Stimulated activated CD8-positive, alpha-beta memory T cell treated with anti-CD3 and anti-CD28 coated beads, Interleukin-7, amount 100 ng/mL, for 1 hour (primary cell): ENCODE results near the gene SUSD3.

ENCODE experiments used
- DNase-seq, 2 donors: peaks; one replicate each; pipeline ENCODE4 v3.0.0-alpha.2; 2020; ENCODE audit warnings: low read depth in 2 of 2

SUSD3 gene

DNA sequence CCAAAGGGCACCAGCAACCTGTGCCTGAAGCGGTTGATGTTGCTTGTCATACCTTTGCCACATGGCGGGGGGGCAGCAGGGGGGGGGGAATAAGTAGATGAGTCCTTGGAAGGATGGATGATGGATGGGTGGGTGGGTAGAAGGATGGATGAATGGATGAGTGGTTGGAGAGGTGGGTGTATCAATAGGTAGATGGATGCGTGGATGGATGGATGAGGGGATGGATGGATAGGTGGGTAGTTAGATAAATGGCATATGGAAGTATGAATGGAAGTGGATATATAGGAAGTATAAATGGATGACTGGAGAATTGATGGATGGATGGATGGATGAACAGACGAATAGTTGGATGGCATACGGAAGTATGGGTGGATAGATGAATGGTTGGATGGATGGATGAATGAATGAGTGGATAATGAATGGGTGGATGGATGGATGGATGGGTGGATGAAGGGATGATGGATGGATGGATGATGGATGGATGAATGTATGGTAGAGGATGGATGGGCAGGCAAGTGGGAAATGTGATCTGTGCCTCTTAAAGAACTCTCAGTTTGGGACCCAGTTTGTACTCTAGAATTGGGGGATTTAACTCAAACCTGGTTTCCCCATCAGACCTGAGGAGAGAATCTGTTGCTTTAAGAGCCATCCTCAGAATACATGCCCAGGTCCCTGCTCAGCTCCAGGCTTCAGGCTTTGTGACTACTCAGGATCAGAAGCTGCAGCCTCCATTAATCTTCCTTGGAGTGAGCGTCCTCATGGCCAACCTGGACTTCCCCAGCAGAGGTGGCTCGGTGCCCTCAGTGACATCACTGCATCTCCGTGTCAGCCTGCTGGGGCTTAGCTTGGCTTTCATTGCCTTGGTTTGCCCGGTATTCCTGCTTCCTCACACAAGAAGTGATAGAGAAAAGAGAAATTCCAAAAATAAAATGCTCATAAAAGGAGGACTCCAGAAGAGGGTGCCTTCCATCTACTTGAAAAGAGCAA lies 27.6 kb upstream of the SUSD3 start:
- DNase-seq, result no peak

DNA sequence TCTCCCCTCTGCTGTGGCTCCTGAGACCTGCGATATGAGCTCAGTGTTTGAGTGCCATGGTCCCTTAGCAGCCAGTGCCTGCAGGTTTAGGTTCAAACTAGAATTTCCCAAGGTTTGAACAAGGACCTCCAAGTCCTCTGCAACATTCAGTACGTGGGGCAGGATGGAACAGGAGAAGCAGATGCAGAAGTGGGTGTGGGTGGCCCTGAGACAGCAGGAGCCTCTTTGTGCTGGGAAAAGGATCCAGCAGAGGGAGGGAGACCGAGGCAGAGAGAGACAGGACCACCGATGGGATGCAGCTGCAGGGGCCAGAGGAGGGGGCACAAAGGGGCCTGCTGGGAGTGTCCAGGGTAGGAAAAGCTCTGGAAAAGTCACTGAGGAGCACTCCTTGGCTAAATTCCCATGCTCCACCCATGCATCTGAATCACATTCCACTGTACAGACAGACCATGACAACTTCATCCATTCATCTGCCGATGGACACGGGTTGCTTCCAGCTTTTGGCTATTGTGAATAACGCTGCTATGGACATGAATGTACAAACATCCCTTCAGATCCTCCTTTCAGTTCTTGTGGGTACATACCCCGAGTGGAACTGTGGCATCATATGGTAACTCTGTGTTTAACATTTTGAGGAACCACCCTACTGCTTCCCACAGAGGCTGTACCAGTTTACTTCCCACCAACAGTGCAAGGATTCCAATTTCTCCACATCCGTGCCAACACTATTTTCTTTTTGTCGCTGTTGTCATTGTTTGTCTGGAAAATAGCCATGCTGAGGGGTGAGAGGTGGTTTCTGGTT lies 26.7 kb upstream of the SUSD3 start:
- DNase-seq, result no peak

DNA sequence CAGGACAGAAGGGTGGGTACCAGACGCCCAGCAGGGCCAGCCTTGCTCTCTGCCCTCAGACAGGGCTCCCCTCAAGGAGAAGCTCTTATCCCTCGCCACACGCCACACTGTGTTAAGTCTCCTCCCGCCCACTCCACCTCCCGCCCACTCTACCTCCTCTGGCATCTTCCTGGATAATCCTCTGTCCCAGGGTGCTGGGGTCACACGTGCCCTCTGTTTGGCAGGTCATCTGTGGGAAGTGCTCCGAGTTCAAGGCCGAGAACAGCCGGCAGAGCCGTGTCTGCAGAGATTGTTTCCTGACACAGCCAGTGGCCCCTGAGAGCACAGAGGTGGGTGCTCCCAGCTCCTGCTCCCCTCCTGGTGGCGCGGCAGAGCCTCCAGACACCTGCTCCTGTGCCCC lies 26.0 kb upstream of the SUSD3 start:
- no peak for DNase-seq

DNA sequence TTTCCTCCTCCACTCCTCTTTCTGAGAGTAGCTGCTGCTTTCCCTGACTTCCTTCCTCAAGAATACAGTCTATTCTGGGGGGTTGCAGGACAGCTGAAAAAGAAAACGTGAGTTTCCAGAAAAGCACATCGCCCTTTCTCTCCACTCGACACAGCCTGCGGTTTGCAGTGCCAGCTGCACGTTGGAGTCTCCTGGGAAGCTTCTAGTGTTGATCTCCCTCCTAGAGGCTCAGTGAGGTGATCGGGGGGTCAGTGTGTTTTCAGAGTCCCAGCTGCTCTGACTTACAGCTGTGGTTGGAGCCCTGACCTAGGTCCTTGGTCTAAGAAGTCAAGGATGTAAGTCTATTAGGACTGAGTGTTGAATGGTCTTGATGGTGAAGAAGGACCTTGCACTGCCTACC lies 25.0 kb upstream of the SUSD3 start:
- no peak for DNase-seq

DNA sequence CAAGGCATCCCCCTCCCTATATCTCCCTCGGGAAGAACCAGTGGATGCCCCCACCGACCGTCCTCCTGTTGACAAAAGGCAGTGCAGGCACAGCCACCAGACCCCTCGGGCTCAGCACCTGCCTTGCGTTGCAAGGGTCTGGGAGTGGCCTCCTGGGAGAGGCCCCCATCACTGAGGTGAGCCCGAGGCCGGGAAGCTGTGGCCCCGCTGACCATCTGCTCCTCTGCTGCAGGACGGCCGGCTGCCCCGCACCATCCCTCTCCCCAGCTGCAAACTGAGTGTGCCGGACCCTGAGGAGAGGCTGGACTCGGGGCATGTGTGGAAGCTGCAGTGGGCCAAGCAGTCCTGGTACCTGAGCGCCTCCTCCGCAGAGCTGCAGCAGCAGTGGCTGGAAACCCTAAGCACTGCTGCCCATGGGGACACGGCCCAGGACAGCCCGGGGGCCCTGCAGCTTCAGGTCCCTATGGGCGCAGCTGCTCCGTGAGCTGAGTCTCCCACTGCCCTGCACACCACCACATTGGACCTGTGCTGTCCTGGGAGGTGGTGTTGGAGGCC lies 23.3 kb upstream of the SUSD3 start:
- no peak for DNase-seq

DNA sequence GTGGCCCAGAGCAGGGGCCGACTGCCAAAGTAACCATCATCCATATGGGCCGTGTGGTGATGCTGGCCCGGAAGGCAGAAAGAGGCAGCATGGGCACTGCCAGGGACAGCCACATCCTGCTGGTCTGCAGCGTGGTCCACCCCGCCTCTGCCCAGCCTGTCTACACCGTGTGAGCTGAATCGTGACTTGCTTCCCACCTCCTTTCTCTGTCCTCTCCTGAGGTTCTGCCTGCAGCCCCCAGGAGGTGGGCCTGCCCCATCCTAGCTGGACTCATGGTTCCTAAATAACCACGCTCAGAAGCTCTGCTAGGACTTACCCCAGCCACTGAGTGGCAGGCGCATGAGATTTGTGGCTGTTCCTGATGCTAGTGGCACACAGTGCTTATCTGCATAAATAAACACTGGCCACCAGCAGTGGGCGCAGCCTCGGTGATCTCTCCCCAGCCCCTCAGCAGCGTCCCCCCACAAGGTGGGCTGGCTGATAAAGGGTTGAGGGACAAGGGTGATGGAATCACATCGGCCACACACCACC lies 22.6 kb upstream of the SUSD3 start:
- DNase-seq, result no peak

DNA sequence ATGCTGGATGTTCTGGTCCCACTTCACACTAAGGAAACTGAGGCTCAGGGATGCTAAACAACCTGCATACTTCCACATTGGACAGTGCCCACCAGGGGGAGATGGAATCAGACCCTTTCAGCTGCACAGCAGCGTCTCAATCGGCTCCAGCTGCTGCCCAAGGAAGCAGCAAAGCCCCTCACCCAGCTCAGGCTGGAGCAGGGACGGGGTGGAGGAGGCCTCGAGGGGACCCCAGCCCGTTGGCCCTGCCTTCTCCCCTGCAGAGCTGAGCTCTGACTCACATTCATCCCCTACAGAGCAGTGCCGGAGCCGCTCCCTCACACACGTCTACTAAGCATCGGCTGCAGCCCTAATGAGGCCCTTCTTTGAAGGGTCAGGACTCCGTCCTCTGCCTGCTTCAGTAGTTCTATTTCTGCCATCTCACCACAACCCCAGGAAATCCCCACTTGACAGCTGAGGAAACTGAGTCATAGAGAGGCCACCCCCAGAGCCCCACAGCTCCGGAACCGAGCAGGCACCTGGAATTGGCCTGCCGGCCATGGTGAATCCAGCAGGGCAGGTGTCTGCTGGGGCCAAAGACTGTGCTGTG lies 21.5 kb upstream of the SUSD3 start:
- no peak for DNase-seq

DNA sequence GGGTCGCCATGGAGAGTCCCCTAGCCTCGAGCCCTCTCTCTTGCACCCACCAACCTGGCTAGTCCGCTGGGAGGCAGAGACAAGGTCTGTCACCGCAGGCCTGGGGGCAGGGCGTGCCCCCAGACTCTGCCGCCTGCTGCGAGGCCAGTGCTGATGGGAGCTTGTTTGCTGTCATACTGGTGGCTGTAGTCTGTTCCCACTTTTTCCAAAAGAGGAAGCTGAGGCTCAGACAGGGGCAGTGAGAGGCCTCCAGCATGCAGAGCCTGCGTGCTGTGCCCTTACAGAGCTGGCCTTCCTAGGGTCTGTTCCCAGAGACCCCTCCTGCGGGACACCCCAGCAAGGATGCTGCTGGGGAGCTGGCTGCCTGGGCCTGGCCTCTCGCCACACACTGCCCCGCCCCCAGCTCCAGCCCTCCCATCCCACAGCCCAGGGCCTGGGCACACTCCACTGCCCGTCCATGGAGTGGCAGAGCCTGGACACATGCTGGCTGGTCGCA lies 21.0 kb upstream of the SUSD3 start:
- DNase-seq, result no peak

GRCh38 chr9:93038918-93039317 lies 19.6 kb upstream of the SUSD3 start:
- DNase-seq, result no peak

DNA sequence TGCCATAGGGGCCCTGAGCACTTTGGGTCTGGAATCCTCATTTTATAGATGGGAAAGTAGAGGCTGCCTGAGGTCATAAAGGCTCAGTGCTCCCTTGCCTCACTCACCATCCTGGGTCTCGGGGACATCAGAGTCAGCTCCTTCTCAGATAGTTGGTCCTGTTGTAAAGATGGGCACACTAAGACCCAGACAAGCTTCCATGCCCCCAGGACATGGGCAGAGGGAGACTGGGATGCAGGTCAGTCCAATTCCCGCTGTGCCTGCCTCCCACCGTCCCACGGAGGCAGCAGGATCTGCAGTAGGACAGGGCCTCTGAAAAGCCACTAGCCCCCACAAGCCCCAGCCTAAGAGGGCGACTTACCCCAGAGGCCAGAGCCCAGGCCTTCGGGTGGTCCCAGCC lies 19.0 kb upstream of the SUSD3 start:
- no peak for DNase-seq

GRCh38 chr9:93039976-93040375 lies 18.5 kb upstream of the SUSD3 start:
- no peak for DNase-seq

DNA sequence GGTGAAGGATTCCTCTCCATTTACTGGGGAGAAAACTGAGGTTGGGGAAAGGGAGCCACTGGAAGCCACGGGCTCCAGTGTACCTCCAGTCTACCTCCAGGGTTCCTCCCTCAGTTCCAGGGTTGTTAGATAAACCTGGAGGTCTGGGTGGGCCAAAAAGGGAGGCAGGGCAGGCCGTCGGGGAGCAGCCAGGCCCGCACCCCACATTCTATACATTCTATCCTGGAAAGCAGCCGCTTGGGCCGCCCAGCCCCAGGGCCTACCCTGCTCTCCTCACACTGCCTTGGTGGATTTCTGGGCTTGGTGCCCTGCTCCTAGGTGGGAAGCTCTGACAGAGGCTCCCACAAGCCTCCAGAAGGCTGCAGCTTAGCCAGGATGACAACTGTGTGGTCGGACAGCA lies 18.1 kb upstream of the SUSD3 start:
- no peak for DNase-seq

- DNase-seq, result no peak
These were observed 17.2 kb upstream of the SUSD3 start for GRCh38 chr9:93041108-93041802.

- no peak for DNase-seq
These were observed 15.4 kb upstream of the SUSD3 start for GRCh38 chr9:93043122-93043521.

DNA sequence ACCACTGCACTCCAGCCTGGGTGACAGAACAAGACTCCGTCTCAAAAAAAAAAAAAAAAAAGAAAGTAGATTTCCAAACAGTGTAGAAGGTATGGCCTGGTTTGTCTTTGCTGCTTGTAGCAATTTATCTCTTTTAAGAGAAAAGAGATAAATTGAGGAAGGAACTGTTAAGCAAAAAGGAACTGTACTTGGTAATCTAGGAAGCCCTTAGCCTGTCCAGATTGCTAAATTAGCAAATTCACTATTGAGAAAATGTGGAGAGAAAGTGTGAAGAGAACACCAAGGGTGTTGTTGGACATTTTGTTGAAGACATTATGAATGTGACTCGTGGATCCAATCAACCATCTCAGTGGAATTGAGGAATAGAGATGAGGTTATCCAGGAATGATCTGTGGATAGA lies 13.0 kb upstream of the SUSD3 start:
- no peak for DNase-seq

DNA sequence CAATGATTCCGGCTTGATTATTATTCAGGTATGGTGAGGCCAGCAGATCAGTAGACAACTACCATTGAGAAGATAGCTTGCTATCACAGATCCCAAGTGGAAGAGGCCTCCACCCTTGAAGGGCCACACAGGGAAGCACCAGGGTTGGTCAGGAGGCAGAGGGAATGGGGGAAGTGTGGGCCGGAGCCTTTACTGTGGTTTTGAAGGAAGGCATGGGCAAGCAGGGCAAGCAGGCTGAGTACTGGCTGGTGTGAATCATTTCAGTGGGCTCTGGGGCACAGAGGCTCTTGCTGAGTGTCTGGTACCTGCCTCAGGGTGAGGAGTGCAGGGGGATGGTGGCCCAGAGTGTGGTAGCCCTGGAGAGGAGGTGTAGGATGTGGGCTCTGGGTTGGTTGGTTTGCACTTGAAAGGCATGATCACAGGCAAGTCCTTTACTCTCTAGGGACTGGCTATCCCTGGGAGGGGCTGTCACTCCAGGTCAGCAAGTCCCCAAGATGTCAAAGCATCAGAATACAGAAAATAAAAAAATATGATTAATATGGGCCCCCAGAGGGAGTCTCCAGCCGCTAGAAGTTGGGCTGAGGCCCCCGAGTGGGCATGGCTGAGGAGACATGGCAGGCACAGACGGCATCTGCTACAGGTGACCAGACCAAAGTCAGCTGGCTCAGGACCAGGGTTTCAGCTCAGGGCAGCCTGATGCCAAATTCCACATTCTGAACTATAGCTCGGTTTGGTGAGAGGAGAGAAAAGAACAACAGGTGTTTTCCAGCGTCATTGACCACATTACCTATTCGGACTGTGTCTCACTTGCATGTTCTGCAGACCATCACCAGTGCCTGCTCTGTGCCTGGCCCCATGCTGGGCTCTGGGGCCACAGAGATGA lies 9.7 kb upstream of the SUSD3 start:
- no peak for DNase-seq

GRCh38 chr9:93049491-93049890 lies 9.0 kb upstream of the SUSD3 start:
- no peak for DNase-seq

- DNase-seq, result no peak
These were observed 8.3 kb upstream of the SUSD3 start for GRCh38 chr9:93050231-93050630.

GRCh38 chr9:93051680-93052089 lies 6.8 kb upstream of the SUSD3 start:
- DNase-seq, result no peak
